GM23248 (cell line): ENCODE measurements around the gene PSME1.

ENCODE experiments used
- EZH2 ChIP-seq: fragments of 200-600 bp; sonication (generic); IDR thresholded peaks from 2 replicates; pipeline ENCODE4 v1.6.1; 2018; ENCODE audit warnings: antibody characterized with exemption, mild to moderate bottlenecking; ENCODE audit not compliant: insufficient read depth, poor library complexity, severe bottlenecking
- EZH2phosphoT487 ChIP-seq: fragments of 200-600 bp; sonication (generic); IDR thresholded peaks from 2 replicates; pipeline ENCODE4 v1.6.1; 2018; ENCODE audit warnings: antibody characterized with exemption, moderate library complexity, mild to moderate bottlenecking, low read depth; ENCODE audit not compliant: insufficient read depth

DNA sequence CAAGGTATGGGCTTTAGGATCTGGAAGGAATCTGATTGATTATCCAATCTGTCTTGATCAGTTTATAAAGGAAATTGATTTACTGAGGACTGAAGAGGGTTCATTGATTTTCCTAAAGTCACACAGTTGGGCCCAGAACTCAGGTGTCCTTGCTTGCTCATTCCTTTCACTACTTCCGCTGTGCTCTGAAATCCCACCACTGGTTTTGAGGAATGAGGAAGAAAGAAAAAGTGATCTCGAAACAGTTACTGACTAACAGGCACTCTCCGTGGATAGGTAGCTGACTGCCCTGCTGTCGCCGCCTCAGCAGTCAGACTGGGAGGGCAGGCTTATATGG is 5.6 kb upstream of the PSME1 start, which contains the start of gene FITM1:
- TF ChIP-seq EZH2phosphoT487, result no peak
- TF ChIP-seq EZH2, result no peak
